Peyer's patch (tissue), 4 donors: ENCODE measurements around the gene CNTNAP4.

Experiments
- POLR2A ChIP-seq, 2 donors: fragments of 450-650 bp; IDR thresholded peaks; one replicate each; pipeline ENCODE4 v1.5.1; 2017; ENCODE audit warnings: antibody characterized with exemption in 2 of 2, mild to moderate bottlenecking in 2 of 2, moderate library complexity in 2 of 2
- TF ChIP-seq, protein P1 (sequence below), 6 experiments: fragments of 450-650 bp in 4 of 6; fragments of 200-600 bp in 2 of 6; sonication (generic) in 1 of 6; IDR thresholded peaks; one replicate each; pipeline ENCODE4 v1.5.1; 2017 to 2019; ENCODE audit warnings: antibody characterized with exemption in 6 of 6, mild to moderate bottlenecking in 3 of 6, moderate library complexity in 1 of 6

DNA sequence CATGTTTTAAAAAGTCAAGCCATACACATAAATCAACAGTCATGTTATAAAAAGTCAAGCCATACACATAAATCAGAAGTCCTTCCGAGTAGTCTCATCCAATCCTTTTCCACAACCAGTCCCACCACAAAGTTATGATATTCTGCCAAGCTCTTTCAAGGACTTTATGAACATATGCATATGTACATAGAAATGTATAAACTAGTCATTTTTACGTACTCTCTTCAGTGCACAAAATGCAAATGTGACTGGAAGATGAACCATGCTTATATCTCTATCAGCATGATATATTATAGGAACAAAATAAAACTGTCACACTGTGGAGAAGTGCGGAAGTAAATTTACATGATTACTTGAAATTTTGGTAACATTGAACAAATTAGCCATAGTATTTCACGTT is 200.9 kb downstream of the CNTNAP4 start:
- TF ChIP-seq, protein P1, sequence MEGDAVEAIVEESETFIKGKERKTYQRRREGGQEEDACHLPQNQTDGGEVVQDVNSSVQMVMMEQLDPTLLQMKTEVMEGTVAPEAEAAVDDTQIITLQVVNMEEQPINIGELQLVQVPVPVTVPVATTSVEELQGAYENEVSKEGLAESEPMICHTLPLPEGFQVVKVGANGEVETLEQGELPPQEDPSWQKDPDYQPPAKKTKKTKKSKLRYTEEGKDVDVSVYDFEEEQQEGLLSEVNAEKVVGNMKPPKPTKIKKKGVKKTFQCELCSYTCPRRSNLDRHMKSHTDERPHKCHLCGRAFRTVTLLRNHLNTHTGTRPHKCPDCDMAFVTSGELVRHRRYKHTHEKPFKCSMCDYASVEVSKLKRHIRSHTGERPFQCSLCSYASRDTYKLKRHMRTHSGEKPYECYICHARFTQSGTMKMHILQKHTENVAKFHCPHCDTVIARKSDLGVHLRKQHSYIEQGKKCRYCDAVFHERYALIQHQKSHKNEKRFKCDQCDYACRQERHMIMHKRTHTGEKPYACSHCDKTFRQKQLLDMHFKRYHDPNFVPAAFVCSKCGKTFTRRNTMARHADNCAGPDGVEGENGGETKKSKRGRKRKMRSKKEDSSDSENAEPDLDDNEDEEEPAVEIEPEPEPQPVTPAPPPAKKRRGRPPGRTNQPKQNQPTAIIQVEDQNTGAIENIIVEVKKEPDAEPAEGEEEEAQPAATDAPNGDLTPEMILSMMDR (IDR thresholded peaks at IDR 0.05) = no peak
- TF ChIP-seq POLR2A (IDR thresholded peaks at IDR 0.05) = no peak
